Endodermal cell (in vitro differentiated cells): ENCODE measurements around the gene PTMA. TPM values are rescaled to one million over a fixed set of nuclear protein-coding genes. Genes with fewer than 3 reads are reported as not detected.

Experiments used
- DNase-seq: peaks from one replicate; pipeline ENCODE4 v3.0.0-alpha.2; 2017
- H3K27ac ChIP-seq: 2 replicates; pipeline ENCODE4 v1.5.1; 2013; ENCODE audit warnings: mild to moderate bottlenecking, low read depth, low read length, moderate library complexity
- H3K27me3 ChIP-seq: 2 replicates; pipeline ENCODE4 v1.6.1; 2013; ENCODE audit warnings: mild to moderate bottlenecking, low read length, moderate library complexity; ENCODE audit not compliant: insufficient read depth, control insufficient read depth, poor library complexity, severe bottlenecking
- H3K36me3 ChIP-seq: 2 replicates; pipeline ENCODE4 v1.7.0; 2013; ENCODE audit warnings: mild to moderate bottlenecking, low read length, moderate library complexity; ENCODE audit not compliant: control insufficient read depth, insufficient read depth
- H3K4me1 ChIP-seq: one replicate; pipeline ENCODE4 v1.7.0; 2013; ENCODE audit warnings: low read length; ENCODE audit not compliant: control insufficient read depth, insufficient read depth
- H3K4me3 ChIP-seq: 2 replicates; pipeline ENCODE4 v1.5.1; 2013; ENCODE audit warnings: mild to moderate bottlenecking, low read length, moderate library complexity
- H3K9ac ChIP-seq: 2 replicates; pipeline ENCODE4 v1.6.1; 2013; ENCODE audit warnings: mild to moderate bottlenecking, low read length, moderate library complexity; ENCODE audit not compliant: poor library complexity, severe bottlenecking; ENCODE audit errors: extremely low read depth
- H3K9me3 ChIP-seq: 2 replicates; pipeline ENCODE4 v1.6.1; 2013; ENCODE audit warnings: mild to moderate bottlenecking, low read length, moderate library complexity; ENCODE audit not compliant: control insufficient read depth
- H3K27ac Mint-ChIP-seq: 2 replicates; pipeline ENCODE4 v1.8.0; 2020; ENCODE audit warnings: mixed read lengths
- H3K27me3 Mint-ChIP-seq: 2 replicates; pipeline ENCODE4 v1.8.0; 2021; ENCODE audit warnings: mild to moderate bottlenecking, mixed read lengths; ENCODE audit not compliant: insufficient read depth
- H3K36me3 Mint-ChIP-seq: 2 replicates; pipeline ENCODE4 v1.8.0; 2020; ENCODE audit warnings: low read depth, mixed read lengths
- H3K4me1 Mint-ChIP-seq: 2 replicates; pipeline ENCODE4 v1.8.0; 2020; ENCODE audit warnings: mixed read lengths
- H3K4me3 Mint-ChIP-seq: 2 replicates; pipeline ENCODE4 v1.8.0; 2020; ENCODE audit warnings: mild to moderate bottlenecking, moderate library complexity, mixed read lengths
- H3K9me3 Mint-ChIP-seq: 2 replicates; pipeline ENCODE4 v1.8.0; 2020; ENCODE audit warnings: mild to moderate bottlenecking, mixed read lengths
- WGBS, 2 experiments: methylation state at CpG; one replicate each; pipeline versions ENCODE4 v1.1.5 to v1.1.7; 2013; ENCODE audit warnings: missing lambda C conversion rate in 2 of 2, mixed read lengths in 1 of 2; ENCODE audit not compliant: insufficient coverage in 1 of 2, insufficient read length in 1 of 2; 5-methylcytosine and 5-hydroxymethylcytosine counted together
- total RNA-seq, 2 donors: library from RNA; stranded (reverse); fragmentation: NEBNext Ultra II Directional in 1 of 2; extraction: Animal tissue kit (Norgen Biotek cat#: 25700) in 1 of 2; gene quantifications; 2 replicates in 1 of 2; 3 replicates in 1 of 2; pipeline ENCODE4 v1.2.1, GENCODE V29; 2021
- TF ChIP-seq, protein P1 (sequence below): fragments of 200-600 bp; sonication (generic); conservative IDR thresholded peaks from 2 replicates; pipeline ENCODE4 v1.5.0; 2021; ENCODE audit warnings: antibody characterized with exemption, mild to moderate bottlenecking

Gene PTMA
- total RNA-seq, 2 donors from 2014 or later: 1,233 to 1,450 TPM

- H3K4me3 ChIP-seq: no peak overlapping the region
- DNase-seq: no peak
- no peaks in the 10 kb centered on the region for H3K36me3 ChIP-seq
- no peak overlapping the region for H3K9ac ChIP-seq
- Mint-ChIP-seq H3K36me3 (no peaks in the 10 kb centered on the region), H3K9me3 (no peaks in the 10 kb centered on the region), H3K27ac (no peak overlapping the region), H3K4me1 (peaks cover 17% of the 10 kb centered on the region), H3K27me3 (no peaks in the 10 kb centered on the region), H3K4me3 (no peak overlapping the region)
- TF ChIP-seq, protein P1, sequence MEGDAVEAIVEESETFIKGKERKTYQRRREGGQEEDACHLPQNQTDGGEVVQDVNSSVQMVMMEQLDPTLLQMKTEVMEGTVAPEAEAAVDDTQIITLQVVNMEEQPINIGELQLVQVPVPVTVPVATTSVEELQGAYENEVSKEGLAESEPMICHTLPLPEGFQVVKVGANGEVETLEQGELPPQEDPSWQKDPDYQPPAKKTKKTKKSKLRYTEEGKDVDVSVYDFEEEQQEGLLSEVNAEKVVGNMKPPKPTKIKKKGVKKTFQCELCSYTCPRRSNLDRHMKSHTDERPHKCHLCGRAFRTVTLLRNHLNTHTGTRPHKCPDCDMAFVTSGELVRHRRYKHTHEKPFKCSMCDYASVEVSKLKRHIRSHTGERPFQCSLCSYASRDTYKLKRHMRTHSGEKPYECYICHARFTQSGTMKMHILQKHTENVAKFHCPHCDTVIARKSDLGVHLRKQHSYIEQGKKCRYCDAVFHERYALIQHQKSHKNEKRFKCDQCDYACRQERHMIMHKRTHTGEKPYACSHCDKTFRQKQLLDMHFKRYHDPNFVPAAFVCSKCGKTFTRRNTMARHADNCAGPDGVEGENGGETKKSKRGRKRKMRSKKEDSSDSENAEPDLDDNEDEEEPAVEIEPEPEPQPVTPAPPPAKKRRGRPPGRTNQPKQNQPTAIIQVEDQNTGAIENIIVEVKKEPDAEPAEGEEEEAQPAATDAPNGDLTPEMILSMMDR: no peak
- peaks cover 10% of the 10 kb centered on the region for H3K4me1 ChIP-seq
- WGBS, 2 experiments: 95% methylated on average over 2 of the region's 2 CpGs; no CpG with 5 or more reads in 1 of the 2 experiments
- no peaks in the 10 kb centered on the region for H3K27me3 ChIP-seq
- no peak overlapping the region for H3K27ac ChIP-seq
- no peaks in the 10 kb centered on the region for H3K9me3 ChIP-seq
Observed at GRCh38 chr2:231668981-231669380, 39.3 kb upstream of the PTMA start.

- TF ChIP-seq, protein P1: peak; percentile 52
- H3K9me3 Mint-ChIP-seq: no peaks in the 10 kb centered on the region
- no peaks in the 10 kb centered on the region for H3K27me3 Mint-ChIP-seq
- peak overlapping the region; percentile 86 for H3K27ac Mint-ChIP-seq
- no peak overlapping the region for H3K4me3 Mint-ChIP-seq
- no peaks in the 10 kb centered on the region for H3K36me3 ChIP-seq
- no peak overlapping the region for H3K4me3 ChIP-seq
- DNase-seq: peak; percentile 82
- H3K9me3 ChIP-seq: no peaks in the 10 kb centered on the region
- 71 to 80% methylated on average over 13 to 17 of the region's 17 CpGs for WGBS, 2 experiments
- H3K4me1 Mint-ChIP-seq: peaks cover 18% of the 10 kb centered on the region
- peak overlapping the region; percentile 60 for H3K27ac ChIP-seq
- H3K36me3 Mint-ChIP-seq: no peaks in the 10 kb centered on the region
- no peaks in the 10 kb centered on the region for H3K27me3 ChIP-seq
- H3K4me1 ChIP-seq: peaks cover 12% of the 10 kb centered on the region
- H3K9ac ChIP-seq: no peak overlapping the region
Observed at GRCh38 chr2:231671270-231672050, 36.9 kb upstream of the PTMA start.

GRCh38 chr2:231672617-231673347 lies 35.5 kb upstream of the PTMA start:
- H3K27ac Mint-ChIP-seq: peak overlapping the region; percentile 90
- H3K4me1 ChIP-seq: peaks cover 12% of the 10 kb centered on the region
- H3K36me3 Mint-ChIP-seq: no peaks in the 10 kb centered on the region
- H3K4me3 Mint-ChIP-seq: peak overlapping the region; percentile 56
- no peaks in the 10 kb centered on the region for H3K9me3 Mint-ChIP-seq
- peak overlapping the region; percentile 32 for H3K27ac ChIP-seq
- no peaks in the 10 kb centered on the region for H3K27me3 Mint-ChIP-seq
- peak overlapping the region; percentile 80 for H3K4me3 ChIP-seq
- H3K4me1 Mint-ChIP-seq: peaks cover 17% of the 10 kb centered on the region
- no peaks in the 10 kb centered on the region for H3K27me3 ChIP-seq
- H3K9ac ChIP-seq: no peak overlapping the region
- DNase-seq: peak; percentile 95
- no peaks in the 10 kb centered on the region for H3K36me3 ChIP-seq
- TF ChIP-seq, protein P1: peak; percentile 71
- 43 to 46% methylated on average over 9 to 20 of the region's 20 CpGs for WGBS, 2 experiments
- no peaks in the 10 kb centered on the region for H3K9me3 ChIP-seq
